AG04449 (cell line): ENCODE measurements around the gene ATP13A2.

ENCODE experiments used
- CTCF ChIA-PET: fragments of 350-600 bp; formaldehyde crosslinking; extraction: SDS; loops from one replicate; lab custom pipeline; 2021; ENCODE audit warnings: antibody characterized with exemption; lab: Yijun Ruan, JAX
- POLR2A ChIA-PET: fragments of 400-600, 350-600 bp; formaldehyde crosslinking; extraction: SDS; loops from one replicate; lab custom pipeline; 2020; ENCODE audit warnings: antibody characterized with exemption, inconsistent platforms; lab: Yijun Ruan, JAX
- DNase-seq: peaks from one replicate; pipeline ENCODE4 v3.0.0-alpha.2; 2010; ENCODE audit warnings: low read depth, low spot score
- H3K4me3 ChIP-seq: 2 replicates; pipeline ENCODE4 v1.5.1; 2011; ENCODE audit warnings: low read depth, mild to moderate bottlenecking, control low read depth, low read length
- CTCF ChIP-seq: IDR thresholded peaks from one replicate; pipeline ENCODE4 v1.5.1; 2011; ENCODE audit warnings: mild to moderate bottlenecking, moderate library complexity, low read length, control low read depth, inconsistent platforms; ENCODE audit not compliant: insufficient read depth; ENCODE audit errors: missing control alignments

ATP13A2 gene

GRCh38 chr1:16970132-16970910 lies 41.4 kb downstream of the ATP13A2 start:
- ChIA-PET POLR2A (interaction anchor here (0.7 to 1.1 kb wide), 3 partner anchors 9 to 11 kb away, joined by 3 to 4 read pairs (median 4); no protein-coding TSS in a partner anchor), CTCF (interaction anchor here (0.7 to 1.8 kb wide), 2 partner anchors 8 to 10 kb away, joined by 3 to 10 read pairs; no protein-coding TSS in a partner anchor)
- H3K4me3 ChIP-seq = no peak overlapping the region
- no peak for DNase-seq
- no peak for TF ChIP-seq CTCF

- no peak for TF ChIP-seq CTCF
- CTCF ChIA-PET = interaction anchor here (1.8 kb wide), 1 partner anchor 9 kb away, joined by 10 read pairs; no protein-coding TSS in a partner anchor
- POLR2A ChIA-PET = interaction anchor here (1.1 kb wide), 1 partner anchor 9 kb away, joined by 4 read pairs; no protein-coding TSS in a partner anchor
- no peak for DNase-seq
- no peak overlapping the region for H3K4me3 ChIP-seq
These were observed 42.1 kb downstream of the ATP13A2 start for GRCh38 chr1:16969651-16970050.

- POLR2A ChIA-PET = no interaction called here
- TF ChIP-seq CTCF = no peak
- no peak overlapping the region for H3K4me3 ChIP-seq
- DNase-seq = no peak
- CTCF ChIA-PET = interaction anchor here (1.1 to 1.8 kb wide), 2 partner anchors 9 kb away, joined by 4 to 10 read pairs; no protein-coding TSS in a partner anchor
These were observed 42.6 kb downstream of the ATP13A2 start for GRCh38 chr1:16969057-16969611.

GRCh38 chr1:16968372-16968771 lies 43.4 kb downstream of the ATP13A2 start:
- ChIA-PET POLR2A (interaction anchor here (1.6 kb wide), 1 partner anchor 11 kb away, joined by 10 read pairs; no protein-coding TSS in a partner anchor), CTCF (interaction anchor here (1.1 to 3.5 kb wide), 3 partner anchors 10 to 41 kb away, joined by 3 to 14 read pairs (median 4); no protein-coding TSS in a partner anchor)
- DNase-seq = no peak
- no peak for TF ChIP-seq CTCF
- no peak overlapping the region for H3K4me3 ChIP-seq

GRCh38 chr1:16967962-16968361 lies 43.8 kb downstream of the ATP13A2 start:
- no peak for TF ChIP-seq CTCF
- ChIA-PET CTCF (interaction anchor here (1.1 to 3.5 kb wide), 3 partner anchors 11 to 42 kb away, joined by 3 to 14 read pairs (median 4); no protein-coding TSS in a partner anchor), POLR2A (interaction anchor here (1.3 to 1.6 kb wide), 2 partner anchors 11 to 14 kb away, joined by 8 to 10 read pairs; no protein-coding TSS in a partner anchor)

More at GRCh38 chr1:16967962-16968361, 43.8 kb downstream of the ATP13A2 start:
- no peak for DNase-seq
- no peak overlapping the region for H3K4me3 ChIP-seq
